IMR-90 (cell line): ENCODE results near the gene LRRC56. TPM values are rescaled to one million over a fixed set of nuclear protein-coding genes. Genes with fewer than 3 reads are reported as not detected.

Experiments
- ATAC-seq: fragments of 200-7000 bp; cut with Tn5 transposase; 2 replicates; pipeline ENCODE4 v1.9.1; 2020; ENCODE audit warnings: low read depth, mild to moderate bottlenecking, moderate library complexity
- BruUV-seq: library from RNA; stranded (reverse); fragments of 400-500 nt; replicated peaks from 2 replicates; lab custom pipeline; 2021; lab: Mats Ljungman, UMichigan
- CTCF ChIA-PET: fragments of 300-600 bp; formaldehyde crosslinking; extraction: SDS; loops from one replicate; lab custom pipeline; 2021; ENCODE audit warnings: antibody characterized with exemption; lab: Yijun Ruan, JAX
- POLR2A ChIA-PET: fragments of 300-600 bp; sonication (Branson Sonifier 250); formaldehyde crosslinking; loops from one replicate; lab custom pipeline; 2022; ENCODE audit warnings: antibody characterized with exemption; ENCODE audit not compliant: unreplicated experiment; lab: Charles Lee
- DNase-seq: peaks from one replicate; pipeline ENCODE4 v3.0.0; 2013
- H2AFZ ChIP-seq: replicated peaks from 2 replicates; pipeline ENCODE3; 2013; ENCODE audit warnings: low read length, mild to moderate bottlenecking; ENCODE audit not compliant: poor library complexity
- H2AK5ac ChIP-seq: 2 replicates; pipeline ENCODE4 v1.6.1; 2013; ENCODE audit warnings: low read depth, low read length, inconsistent platforms
- H2AK9ac ChIP-seq: replicated peaks from 2 replicates; pipeline ENCODE3; 2013; ENCODE audit warnings: mild to moderate bottlenecking, low read depth, low read length, moderate library complexity; ENCODE audit not compliant: poor library complexity
- H2BK120ac ChIP-seq: 2 replicates; pipeline ENCODE4 v1.6.1; 2013; ENCODE audit warnings: low read depth, low read length, inconsistent platforms
- H2BK15ac ChIP-seq: 3 replicates; pipeline ENCODE4 v1.6.1; 2013; ENCODE audit warnings: low read depth, low read length, inconsistent platforms
- H2BK20ac ChIP-seq: 2 replicates; pipeline ENCODE4 v1.6.1; 2013; ENCODE audit warnings: low read depth, mild to moderate bottlenecking, inconsistent platforms, low read length, moderate library complexity
- H2BK5ac ChIP-seq: 2 replicates; pipeline ENCODE4 v1.6.1; 2013; ENCODE audit warnings: mild to moderate bottlenecking, low read depth, low read length, inconsistent platforms; ENCODE audit not compliant: poor library complexity, severe bottlenecking
- H3K14ac ChIP-seq: replicated peaks from 2 replicates; pipeline ENCODE4 v1.6.1; 2013; ENCODE audit warnings: low read depth, low read length, inconsistent platforms
- H3K18ac ChIP-seq: 2 replicates; pipeline ENCODE4 v1.6.1; 2013; ENCODE audit warnings: low read depth, low read length, control low read depth
- H3K23ac ChIP-seq: 2 replicates; pipeline ENCODE4 v1.6.1; 2013; ENCODE audit warnings: low read depth, low read length, inconsistent platforms
- H3K27ac ChIP-seq: 2 replicates; pipeline ENCODE4 v1.5.1; 2013; ENCODE audit warnings: mild to moderate bottlenecking, control low read depth, low read length; ENCODE audit not compliant: insufficient read depth
- H3K27me3 ChIP-seq: 2 replicates; pipeline ENCODE4 v1.6.1; 2013; ENCODE audit warnings: low read length; ENCODE audit not compliant: control insufficient read depth, insufficient read depth
- H3K36me3 ChIP-seq: 2 replicates; pipeline ENCODE4 v1.6.1; 2013; ENCODE audit warnings: low read length, mixed read lengths; ENCODE audit not compliant: control insufficient read depth, insufficient read depth
- H3K4ac ChIP-seq: 2 replicates; pipeline ENCODE4 v1.6.1; 2013; ENCODE audit warnings: low read depth, low read length, inconsistent platforms
- H3K4me1 ChIP-seq: 2 replicates; pipeline ENCODE4 v1.6.1; 2013; ENCODE audit warnings: low read length, mixed read lengths; ENCODE audit not compliant: control insufficient read depth, insufficient read depth
- H3K4me2 ChIP-seq: 2 replicates; pipeline ENCODE4 v1.6.1; 2013; ENCODE audit warnings: low read depth, mild to moderate bottlenecking, control low read depth, low read length, moderate library complexity
- H3K4me3 ChIP-seq: 2 replicates; pipeline ENCODE4 v1.5.1; 2013; ENCODE audit warnings: low read depth, mild to moderate bottlenecking, control low read depth, low read length, moderate library complexity; ENCODE audit not compliant: insufficient read depth
- H3K56ac ChIP-seq: 2 replicates; pipeline ENCODE4 v1.6.1; 2013; ENCODE audit warnings: low read length, inconsistent platforms; ENCODE audit not compliant: insufficient read depth; ENCODE audit errors: extremely low read depth
- H3K79me1 ChIP-seq, 2 experiments: 2 replicates each; pipeline ENCODE4 v1.6.1; 2013; ENCODE audit warnings: low read length in 2 of 2, inconsistent platforms in 1 of 2, low read depth in 1 of 2
- H3K9ac ChIP-seq: 2 replicates; pipeline ENCODE4 v1.6.1; 2013; ENCODE audit warnings: low read depth, low read length, control low read depth
- H3K9me1 ChIP-seq: 2 replicates; pipeline ENCODE4 v1.6.1; 2013; ENCODE audit warnings: low read length, inconsistent platforms; ENCODE audit not compliant: insufficient read depth
- H3K9me3 ChIP-seq: 2 replicates; pipeline ENCODE4 v1.6.1; 2013; ENCODE audit warnings: low read length; ENCODE audit not compliant: control insufficient read depth, insufficient read depth
- H4K20me1 ChIP-seq: 2 replicates; pipeline ENCODE4 v1.6.1; 2013; ENCODE audit warnings: low read length, inconsistent platforms; ENCODE audit not compliant: insufficient read depth
- H4K5ac ChIP-seq: 2 replicates; pipeline ENCODE4 v1.6.1; 2013; ENCODE audit warnings: mild to moderate bottlenecking, low read depth, low read length, control low read depth
- H4K8ac ChIP-seq, 2 experiments: 2 replicates each; pipeline ENCODE4 v1.6.1; 2013; ENCODE audit warnings: low read depth in 2 of 2, low read length in 2 of 2, control low read depth in 1 of 2, inconsistent platforms in 1 of 2
- H4K91ac ChIP-seq: 2 replicates; pipeline ENCODE4 v1.6.1; 2013; ENCODE audit warnings: low read depth, low read length, inconsistent platforms; ENCODE audit not compliant: insufficient read depth
- CEBPB ChIP-seq: IDR thresholded peaks from 2 replicates; pipeline ENCODE4 v1.6.1; 2012; ENCODE audit warnings: low read depth, low read length, improper control_type of control experiment
- CHD1 ChIP-seq: IDR thresholded peaks from 2 replicates; pipeline ENCODE4 v1.6.1; 2012; ENCODE audit warnings: low read depth, low read length, improper control_type of control experiment
- ELK1 ChIP-seq: fragments of 150-350 bp; IDR thresholded peaks from 2 replicates; pipeline ENCODE4 v1.6.1; 2016; ENCODE audit warnings: low read depth, mild to moderate bottlenecking, low read length, moderate library complexity, borderline replicate concordance
- FOS ChIP-seq: fragments of 150-350 bp; IDR thresholded peaks from 2 replicates; pipeline ENCODE4 v1.6.1; 2016; ENCODE audit warnings: low read depth, low read length
- MAFK ChIP-seq: IDR thresholded peaks from 2 replicates; pipeline ENCODE4 v1.6.1; 2012; ENCODE audit warnings: low read depth, low read length, improper control_type of control experiment
- MAZ ChIP-seq: IDR thresholded peaks from 2 replicates; pipeline ENCODE4 v1.6.1; 2012; ENCODE audit warnings: low read depth, mild to moderate bottlenecking, low read length, improper control_type of control experiment, moderate library complexity, borderline replicate concordance
- POLR2A ChIP-seq: IDR thresholded peaks from 2 replicates; pipeline ENCODE4 v1.6.1; 2012; ENCODE audit warnings: mild to moderate bottlenecking, low read depth, low read length
- RAD21 ChIP-seq: IDR thresholded peaks from 2 replicates; pipeline ENCODE4 v1.6.1; 2012; ENCODE audit warnings: low read length, improper control_type of control experiment
- RCOR1 ChIP-seq: IDR thresholded peaks from 2 replicates; pipeline ENCODE4 v1.6.1; 2012; ENCODE audit warnings: mild to moderate bottlenecking, low read length, improper control_type of control experiment; ENCODE audit not compliant: insufficient replicate concordance
- SMC3 ChIP-seq: fragments of 150-350 bp; IDR thresholded peaks from 2 replicates; pipeline ENCODE4 v1.6.1; 2016; ENCODE audit warnings: low read depth, mild to moderate bottlenecking, antibody characterized with exemption, low read length, moderate library complexity
- WGBS, 2 experiments: methylation state at CpG; one replicate each; pipeline versions ENCODE4 v1.1.5 to v1.1.7; 2013; ENCODE audit warnings: missing lambda C conversion rate in 2 of 2; ENCODE audit not compliant: insufficient read length in 1 of 2; ENCODE audit errors: extremely low coverage in 2 of 2; 5-methylcytosine and 5-hydroxymethylcytosine counted together
- dilution Hi-C: fragments of 300-500 bp; cut with HindIII; formaldehyde crosslinking; loops from one replicate; pipeline ENCODE4 v1.14.3; 2018; ENCODE audit warnings: low sequenced_read_pairs; ENCODE audit not compliant: unreplicated experiment
- in situ Hi-C: fragments of 300-500 bp; cut with MboI; formaldehyde crosslinking; loops from 3 replicates; pipeline ENCODE4 v1.14.3; 2019; ENCODE audit warnings: low sequenced_read_pairs, inconsistent platforms, mixed read lengths
- intact Hi-C: fragments of 100-400 bp; cut with micrococcal nuclease; formaldehyde crosslinking; loops from 2 replicates; pipeline ENCODE4 v1.10.0; 2022
- polyA plus RNA-seq, 3 experiments: library from polyadenylated mRNA; depleted of rRNA; stranded (reverse); fragments of >200 nt; gene quantifications; 2 replicates each; pipeline ENCODE4 v1.2.3, GENCODE V29; 2012; ENCODE audit warnings: low replicate concordance in 1 of 3
- total RNA-seq: library from RNA; depleted of rRNA; stranded (reverse); fragments of >200 nt; gene quantifications from 2 replicates; pipeline ENCODE4 v1.2.3, GENCODE V29; 2012

Gene LRRC56
- total and polyA plus RNA-seq, 2 of the 4 experiments (the other 2 are of a cell fraction) = 0.36 to 1.3 TPM

GRCh38 chr11:553988-554340 is 16.6 kb downstream of the LRRC56 start:
- no peak overlapping the region for H2AFZ ChIP-seq
- no peak overlapping the region for H3K4ac ChIP-seq
- dilution Hi-C loops (no loop called here), intact Hi-C loops (loop anchor here (10.0 kb wide), 1 partner anchor 171 kb away; no protein-coding TSS in a partner anchor), in situ Hi-C loops (no loop called here)
- no peak overlapping the region for H2BK15ac ChIP-seq
- no peak overlapping the region for H3K4me3 ChIP-seq
- no peak overlapping the region for H3K56ac ChIP-seq
- H3K18ac ChIP-seq = no peak overlapping the region
- H4K91ac ChIP-seq = no peak overlapping the region
- no peak overlapping the region for H3K4me2 ChIP-seq
- ATAC-seq = no peak
- ChIA-PET CTCF (interaction anchor here (0.6 to 1.3 kb wide), 2 partner anchors 10 to 142 kb away, joined by 3 read pairs; no protein-coding TSS in a partner anchor), POLR2A (no interaction called here)
- no peaks in the 10 kb centered on the region for H3K9me1 ChIP-seq
- no peak overlapping the region for H3K23ac ChIP-seq
- H2AK9ac ChIP-seq = no peak overlapping the region
- no TSS peak for BruUV-seq
- H2BK120ac ChIP-seq = no peak overlapping the region
- H3K14ac ChIP-seq = no peak overlapping the region
- H3K36me3 ChIP-seq = peaks cover 2% of the 10 kb centered on the region; the same call in 1 of the 2 replicates
- H3K4me1 ChIP-seq = peaks cover 2% of the 10 kb centered on the region; the same call in 1 of the 2 replicates
- no peak for TF ChIP-seq CEBPB
- TF ChIP-seq POLR2A = no peak
- TF ChIP-seq CHD1 = no peak
- TF ChIP-seq ELK1 = no peak
- TF ChIP-seq RCOR1 = no peak
- TF ChIP-seq RAD21 = no peak
- no peak for TF ChIP-seq MAFK
- no peak for TF ChIP-seq SMC3
- TF ChIP-seq MAZ = no peak
- no peak for TF ChIP-seq FOS
- peaks cover 55% of the 10 kb centered on the region for H3K27me3 ChIP-seq
- H4K5ac ChIP-seq = no peak overlapping the region
- H3K9me3 ChIP-seq = no peaks in the 10 kb centered on the region
- WGBS, 2 experiments = 59% methylated on average over 7 of the region's 11 CpGs; no CpG with 5 or more reads in 1 of the 2 experiments
- H3K27ac ChIP-seq = no peak overlapping the region
- no peak overlapping the region for H2AK5ac ChIP-seq
- no peak overlapping the region for H2BK5ac ChIP-seq
- peaks cover 6% of the 10 kb centered on the region; the same call in 1 of the 2 replicates for H4K20me1 ChIP-seq
- DNase-seq = no peak
- H3K9ac ChIP-seq = no peak overlapping the region
- H4K8ac ChIP-seq = no peak overlapping the region
- H3K79me1 ChIP-seq = no peaks in the 10 kb centered on the region
- H2BK20ac ChIP-seq = no peak overlapping the region
